Trophoblast cell (in vitro differentiated cells and primary cell): ENCODE data around the gene ADARB1.

ENCODE experiments used
- DNase-seq, 2 donors: peaks; one replicate each; pipeline ENCODE4 v3.0.0-alpha.2; 2016
- H2AFZ ChIP-seq: 2 replicates; pipeline ENCODE4 v1.6.1; 2013; ENCODE audit warnings: low read length, moderate library complexity, mild to moderate bottlenecking; ENCODE audit not compliant: insufficient read depth, poor library complexity
- H2AK5ac ChIP-seq: 2 replicates; pipeline ENCODE4 v1.6.1; 2013; ENCODE audit warnings: mild to moderate bottlenecking, low read length
- H2BK120ac ChIP-seq: 2 replicates; pipeline ENCODE4 v1.6.1; 2013; ENCODE audit warnings: low read length, mild to moderate bottlenecking, moderate library complexity; ENCODE audit not compliant: insufficient read depth, poor library complexity
- H2BK12ac ChIP-seq: 2 replicates; pipeline ENCODE4 v1.6.1; 2013; ENCODE audit warnings: mild to moderate bottlenecking, low read length, moderate library complexity
- H2BK5ac ChIP-seq: 2 replicates; pipeline ENCODE4 v1.6.1; 2013; ENCODE audit warnings: low read length, low read depth, moderate library complexity, mild to moderate bottlenecking; ENCODE audit not compliant: poor library complexity
- H3K14ac ChIP-seq: 2 replicates; pipeline ENCODE4 v1.6.1; 2013; ENCODE audit warnings: mild to moderate bottlenecking, low read length
- H3K18ac ChIP-seq: 2 replicates; pipeline ENCODE4 v1.6.1; 2013; ENCODE audit warnings: mild to moderate bottlenecking, low read length
- H3K23ac ChIP-seq: 2 replicates; pipeline ENCODE4 v1.6.1; 2013; ENCODE audit warnings: low read length
- H3K27ac ChIP-seq: 2 replicates; pipeline ENCODE4 v1.5.1; 2013; ENCODE audit warnings: low read depth, mild to moderate bottlenecking, inconsistent platforms, low read length, moderate library complexity
- H3K27me3 ChIP-seq: 2 replicates; pipeline ENCODE4 v1.6.1; 2013; ENCODE audit warnings: inconsistent platforms, mild to moderate bottlenecking, low read length, moderate library complexity; ENCODE audit not compliant: insufficient read depth
- H3K36me3 ChIP-seq, 2 experiments: 1 replicate in 1 of 2; 2 replicates in 1 of 2; pipeline ENCODE4 v1.6.1; 2013; ENCODE audit warnings: low read length in 2 of 2, mild to moderate bottlenecking in 2 of 2, moderate library complexity in 1 of 2; ENCODE audit not compliant: insufficient read depth in 2 of 2, control insufficient read depth in 1 of 2
- H3K4ac ChIP-seq: 2 replicates; pipeline ENCODE4 v1.6.1; 2013; ENCODE audit warnings: low read depth, mild to moderate bottlenecking, low read length, moderate library complexity
- H3K4me1 ChIP-seq, 2 experiments: 1 replicate in 1 of 2; 2 replicates in 1 of 2; pipeline ENCODE4 v1.6.1; 2013; ENCODE audit warnings: low read length in 2 of 2, mild to moderate bottlenecking in 2 of 2, moderate library complexity in 1 of 2; ENCODE audit not compliant: insufficient read depth in 2 of 2, control insufficient read depth in 1 of 2
- H3K4me2 ChIP-seq: 2 replicates; pipeline ENCODE4 v1.6.1; 2013; ENCODE audit warnings: inconsistent platforms, mild to moderate bottlenecking, low read length, moderate library complexity
- H3K4me3 ChIP-seq: 2 replicates; pipeline ENCODE4 v1.5.1; 2013; ENCODE audit warnings: mild to moderate bottlenecking, low read depth, low read length, inconsistent platforms
- H3K79me1 ChIP-seq: one replicate; pipeline ENCODE4 v1.6.1; 2013; ENCODE audit warnings: low read length
- H3K79me2 ChIP-seq: 2 replicates; pipeline ENCODE4 v1.6.1; 2013; ENCODE audit warnings: low read length, mild to moderate bottlenecking; ENCODE audit not compliant: control insufficient read depth, insufficient read depth, poor library complexity
- H3K9ac ChIP-seq: 2 replicates; pipeline ENCODE4 v1.6.1; 2013; ENCODE audit warnings: mild to moderate bottlenecking, low read length
- H3K9me3 ChIP-seq: 2 replicates; pipeline ENCODE4 v1.6.1; 2013; ENCODE audit warnings: low read depth, mild to moderate bottlenecking, control low read depth, inconsistent platforms, low read length; ENCODE audit not compliant: insufficient read depth
- H4K12ac ChIP-seq: 2 replicates; pipeline ENCODE4 v1.6.1; 2013; ENCODE audit warnings: low read depth, mild to moderate bottlenecking, low read length, moderate library complexity
- H4K8ac ChIP-seq: 2 replicates; pipeline ENCODE4 v1.6.1; 2013; ENCODE audit warnings: low read depth, mild to moderate bottlenecking, low read length, moderate library complexity
- H4K91ac ChIP-seq: one replicate; pipeline ENCODE4 v1.6.1; 2013; ENCODE audit warnings: low read depth, mild to moderate bottlenecking, low read length, moderate library complexity
- WGBS: extraction: QIAGEN DNeasy Blood & Tissue Kit; methylation state at CpG from one replicate; pipeline ENCODE4 v1.1.7; 2013; ENCODE audit warnings: missing lambda C conversion rate; ENCODE audit not compliant: insufficient read length, insufficient coverage; ENCODE audit errors: extremely low coverage; 5-methylcytosine and 5-hydroxymethylcytosine counted together

ADARB1 gene

GRCh38 chr21:45172420-45172819 lies 98.0 kb downstream of the ADARB1 start:
- no peak overlapping the region for H2BK5ac ChIP-seq
- no peaks in the 10 kb centered on the region for H3K9me3 ChIP-seq
- no peak overlapping the region for H4K8ac ChIP-seq
- H3K4ac ChIP-seq: no peak overlapping the region
- no peak overlapping the region for H3K4me2 ChIP-seq
- no peaks in the 10 kb centered on the region for H3K27me3 ChIP-seq
- H3K27ac ChIP-seq: no peak overlapping the region
- no peak overlapping the region for H3K14ac ChIP-seq
- no peak for DNase-seq
- H2BK12ac ChIP-seq: no peak overlapping the region
- H3K79me1 ChIP-seq: no peaks in the 10 kb centered on the region
- H3K23ac ChIP-seq: no peak overlapping the region
- no peaks in the 10 kb centered on the region for H3K79me2 ChIP-seq
- no peak overlapping the region for H3K18ac ChIP-seq
- peaks cover 14 to 21% of the 10 kb centered on the region in 2 experiments for H3K36me3 ChIP-seq
- no peak overlapping the region for H2AFZ ChIP-seq
- H3K9ac ChIP-seq: no peak overlapping the region
- H3K4me3 ChIP-seq: no peak overlapping the region
- no peak overlapping the region for H4K12ac ChIP-seq
- H4K91ac ChIP-seq: no peak overlapping the region
- H2BK120ac ChIP-seq: no peak overlapping the region
- no peaks in the 10 kb centered on the region for H3K4me1 ChIP-seq
- WGBS: no CpG with 5 or more reads among the region's 10 CpGs
- no peak overlapping the region for H2AK5ac ChIP-seq

- H4K91ac ChIP-seq: no peak overlapping the region
- no peaks in the 10 kb centered on the region for H3K79me2 ChIP-seq
- no CpG with 5 or more reads among the region's 12 CpGs for WGBS
- H3K4me2 ChIP-seq: no peak overlapping the region
- no peaks in the 10 kb centered on the region for H3K4me1 ChIP-seq
- H3K79me1 ChIP-seq: no peaks in the 10 kb centered on the region
- H3K4ac ChIP-seq: no peak overlapping the region
- H3K36me3 ChIP-seq: peaks cover 18 to 28% of the 10 kb centered on the region in 2 experiments
- H4K12ac ChIP-seq: no peak overlapping the region
- no peaks in the 10 kb centered on the region for H3K27me3 ChIP-seq
- no peak overlapping the region for H2BK5ac ChIP-seq
- H2AK5ac ChIP-seq: no peak overlapping the region
- H2AFZ ChIP-seq: no peak overlapping the region
- H3K9me3 ChIP-seq: no peaks in the 10 kb centered on the region
- no peak overlapping the region for H3K14ac ChIP-seq
- H3K9ac ChIP-seq: no peak overlapping the region
- H3K27ac ChIP-seq: no peak overlapping the region
- H3K23ac ChIP-seq: no peak overlapping the region
- no peak overlapping the region for H3K4me3 ChIP-seq
- no peak overlapping the region for H4K8ac ChIP-seq
- H2BK120ac ChIP-seq: no peak overlapping the region
- no peak overlapping the region for H3K18ac ChIP-seq
- DNase-seq: no peak
- no peak overlapping the region for H2BK12ac ChIP-seq
Observed at GRCh38 chr21:45175326-45176095, 101.1 kb downstream of the ADARB1 start.

- no peak overlapping the region for H3K4me2 ChIP-seq
- H3K14ac ChIP-seq: no peak overlapping the region
- H2BK5ac ChIP-seq: no peak overlapping the region
- H2AK5ac ChIP-seq: no peak overlapping the region
- H3K4me3 ChIP-seq: no peak overlapping the region
- H3K79me2 ChIP-seq: no peaks in the 10 kb centered on the region
- no peaks in the 10 kb centered on the region for H3K79me1 ChIP-seq
- H3K36me3 ChIP-seq: peaks cover 22 to 32% of the 10 kb centered on the region in 2 experiments
- no peak overlapping the region for H2AFZ ChIP-seq
- DNase-seq: no peak
- no peak overlapping the region for H3K27ac ChIP-seq
- H3K23ac ChIP-seq: no peak overlapping the region
- H3K18ac ChIP-seq: no peak overlapping the region
- no peak overlapping the region for H3K4ac ChIP-seq
- no peak overlapping the region for H2BK12ac ChIP-seq
- H3K27me3 ChIP-seq: no peaks in the 10 kb centered on the region
- H3K9me3 ChIP-seq: no peaks in the 10 kb centered on the region
- no peak overlapping the region for H4K12ac ChIP-seq
- no peaks in the 10 kb centered on the region for H3K4me1 ChIP-seq
- no CpG with 5 or more reads among the region's 16 CpGs for WGBS
- no peak overlapping the region for H3K9ac ChIP-seq
- no peak overlapping the region for H4K8ac ChIP-seq
- H4K91ac ChIP-seq: no peak overlapping the region
- H2BK120ac ChIP-seq: no peak overlapping the region
Observed at GRCh38 chr21:45176141-45176540, 101.8 kb downstream of the ADARB1 start.

GRCh38 chr21:45177039-45177438 lies 102.7 kb downstream of the ADARB1 start:
- DNase-seq: no peak
- Histone ChIP-seq H3K9me3 (no peaks in the 10 kb centered on the region), H4K91ac (no peak overlapping the region), H3K79me2 (no peaks in the 10 kb centered on the region), H2BK5ac (no peak overlapping the region), H2BK120ac (no peak overlapping the region), H3K27ac (no peak overlapping the region), H2AFZ (no peak overlapping the region), H2AK5ac (no peak overlapping the region), H3K14ac (no peak overlapping the region), H3K4ac (no peak overlapping the region), H2BK12ac (no peak overlapping the region), H3K23ac (no peak overlapping the region), H3K9ac (no peak overlapping the region), H4K8ac (no peak overlapping the region), H3K4me2 (no peak overlapping the region), H3K27me3 (no peaks in the 10 kb centered on the region), H3K18ac (no peak overlapping the region), H4K12ac (no peak overlapping the region), H3K36me3 (peaks cover 26 to 38% of the 10 kb centered on the region in 2 experiments), H3K4me3 (no peak overlapping the region), H3K4me1 (no peaks in the 10 kb centered on the region), H3K79me1 (no peaks in the 10 kb centered on the region)
- no CpG with 5 or more reads among the region's 6 CpGs for WGBS
